Neuron (in vitro differentiated cells): ENCODE measurements around the gene EFL1.

Experiments
- H2AFZ ChIP-seq: one replicate; pipeline ENCODE4 v1.6.1; 2013; ENCODE audit warnings: low read depth, mild to moderate bottlenecking, inconsistent platforms, low read length, moderate library complexity
- H3K27me3 ChIP-seq: one replicate; pipeline ENCODE4 v1.6.1; 2013; ENCODE audit warnings: low read length; ENCODE audit not compliant: insufficient read depth
- H3K36me3 ChIP-seq: one replicate; pipeline ENCODE4 v1.6.1; 2013; ENCODE audit warnings: low read length; ENCODE audit not compliant: insufficient read depth
- H3K4me1 ChIP-seq: one replicate; pipeline ENCODE4 v1.6.1; 2013; ENCODE audit warnings: low read length; ENCODE audit not compliant: insufficient read depth
- H3K4me3 ChIP-seq: 2 replicates; pipeline ENCODE4 v1.5.1; 2013; ENCODE audit warnings: mild to moderate bottlenecking, low read length, moderate library complexity
- H3K9me3 ChIP-seq: one replicate; pipeline ENCODE4 v1.6.1; 2013; ENCODE audit warnings: low read length

Gene EFL1

DNA sequence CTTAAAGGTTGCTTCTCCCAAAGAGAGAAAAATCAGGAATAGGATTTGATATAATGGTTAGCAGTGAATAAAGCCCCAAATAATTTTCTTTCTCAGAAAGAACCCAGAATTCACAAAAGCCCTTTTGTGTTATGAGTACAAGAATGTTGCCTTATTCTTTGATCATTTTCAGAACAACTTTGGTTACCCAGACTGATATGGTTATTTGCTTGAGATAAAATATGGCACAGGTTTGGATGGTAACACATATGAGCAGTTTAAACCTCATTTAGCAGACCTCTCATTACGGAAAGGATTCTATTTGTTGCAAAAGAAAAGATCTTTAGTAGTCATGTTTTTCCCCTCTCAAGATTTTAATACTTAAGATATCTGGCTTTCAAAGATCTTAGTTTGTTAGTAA is 111.9 kb downstream of the EFL1 start:
- H3K36me3 ChIP-seq, result peaks cover 23% of the 10 kb centered on the region
- no peaks in the 10 kb centered on the region for H3K27me3 ChIP-seq
- no peak overlapping the region for H3K4me3 ChIP-seq
- no peaks in the 10 kb centered on the region for H3K4me1 ChIP-seq
- no peak overlapping the region for H2AFZ ChIP-seq
- H3K9me3 ChIP-seq, result no peaks in the 10 kb centered on the region

DNA sequence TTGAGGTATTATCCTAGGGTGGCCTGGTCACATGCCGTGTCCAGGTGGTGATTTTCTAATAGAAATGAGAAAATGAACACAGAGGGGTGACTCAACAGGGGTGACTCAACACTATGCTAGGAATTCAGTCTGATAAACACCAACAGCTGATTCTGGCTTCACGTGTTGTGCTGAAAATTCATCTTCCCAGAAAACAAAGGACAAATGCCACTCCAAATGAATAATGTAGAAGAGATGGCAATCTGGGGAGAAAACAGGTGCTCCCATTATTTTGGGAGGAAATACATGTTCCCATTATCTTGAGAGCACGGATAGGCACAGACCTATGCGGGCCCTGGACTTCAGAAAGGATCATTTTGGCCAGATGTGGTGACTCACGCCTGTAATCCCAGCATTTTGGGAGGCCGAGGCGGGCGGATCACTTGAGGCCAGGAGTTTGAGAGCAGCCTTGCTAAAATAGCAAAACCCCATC is 115.5 kb downstream of the EFL1 start:
- Histone ChIP-seq H2AFZ (no peak overlapping the region), H3K36me3 (peaks cover 19% of the 10 kb centered on the region), H3K9me3 (no peaks in the 10 kb centered on the region), H3K4me1 (no peaks in the 10 kb centered on the region), H3K27me3 (no peaks in the 10 kb centered on the region), H3K4me3 (no peak overlapping the region)

DNA sequence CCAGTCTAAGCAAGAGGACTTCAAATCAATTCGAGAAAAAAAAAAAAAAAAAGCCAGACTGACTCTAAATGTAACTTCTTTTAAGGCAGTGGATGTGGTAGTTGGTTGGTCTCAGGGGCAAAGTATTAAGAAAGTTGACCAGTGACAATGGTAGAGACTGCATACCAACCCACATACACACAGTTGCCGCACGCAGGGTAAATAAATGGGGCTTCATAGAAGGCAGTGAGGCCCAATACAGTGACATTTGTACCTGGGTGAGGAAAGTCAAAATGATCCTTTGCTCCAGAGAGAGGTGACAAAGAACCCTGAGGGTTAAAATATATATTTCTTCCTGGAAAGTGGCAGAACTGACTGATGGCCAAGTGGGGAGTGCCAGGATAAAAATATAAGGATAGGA is 116.0 kb downstream of the EFL1 start:
- H2AFZ ChIP-seq, result no peak overlapping the region
- H3K4me1 ChIP-seq, result no peaks in the 10 kb centered on the region
- H3K27me3 ChIP-seq, result no peaks in the 10 kb centered on the region
- H3K36me3 ChIP-seq, result peaks cover 15% of the 10 kb centered on the region
- no peak overlapping the region for H3K4me3 ChIP-seq
- no peaks in the 10 kb centered on the region for H3K9me3 ChIP-seq

DNA sequence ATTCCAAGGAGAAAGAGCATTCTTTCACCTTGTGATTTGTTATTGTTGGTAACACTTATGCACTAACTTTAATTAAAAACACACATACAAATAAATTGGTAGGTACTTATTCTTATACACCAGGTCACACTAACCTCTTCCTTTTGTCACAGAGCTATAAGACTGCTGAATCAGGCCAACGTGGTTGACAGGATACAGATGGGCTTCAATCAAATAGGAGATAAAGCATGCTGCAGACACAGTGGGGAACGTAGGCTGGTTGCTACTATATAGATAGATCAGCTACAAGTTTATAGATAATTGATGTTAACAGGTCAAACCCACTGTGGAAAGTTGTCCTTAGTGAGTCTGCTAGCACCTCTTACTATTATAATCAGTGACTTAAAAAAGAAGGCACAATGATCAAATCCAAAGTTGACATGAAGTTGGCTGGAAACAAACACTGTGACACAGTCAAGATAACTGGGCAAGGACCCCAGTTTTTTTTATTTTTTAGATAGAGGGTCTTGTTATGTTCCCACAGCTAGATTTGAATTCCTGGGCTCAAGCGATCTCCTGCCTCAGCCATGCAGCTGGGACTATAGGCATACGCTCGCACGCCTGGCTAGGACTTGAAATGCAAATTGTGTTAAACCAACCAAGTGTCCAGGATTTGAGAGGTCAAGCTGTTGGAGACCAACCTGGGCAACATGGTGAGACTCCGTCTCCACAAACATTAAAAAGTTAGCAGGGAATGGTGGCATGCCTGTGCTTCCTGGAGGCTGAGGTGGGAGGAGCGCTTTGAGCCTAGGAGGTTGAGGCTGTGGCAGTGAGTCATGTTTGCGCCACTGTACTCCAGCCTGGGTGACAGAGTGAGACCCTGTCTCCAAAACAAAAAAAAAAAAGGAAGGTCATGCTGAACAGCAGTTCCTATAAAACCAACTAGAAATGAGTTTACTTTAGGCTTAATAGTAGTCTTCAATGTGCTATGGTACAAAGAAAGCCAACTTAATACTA is 118.8 kb downstream of the EFL1 start:
- no peaks in the 10 kb centered on the region for H3K27me3 ChIP-seq
- no peak overlapping the region for H2AFZ ChIP-seq
- no peak overlapping the region for H3K4me3 ChIP-seq
- peaks cover 4% of the 10 kb centered on the region for H3K36me3 ChIP-seq
- no peaks in the 10 kb centered on the region for H3K4me1 ChIP-seq
- no peaks in the 10 kb centered on the region for H3K9me3 ChIP-seq

DNA sequence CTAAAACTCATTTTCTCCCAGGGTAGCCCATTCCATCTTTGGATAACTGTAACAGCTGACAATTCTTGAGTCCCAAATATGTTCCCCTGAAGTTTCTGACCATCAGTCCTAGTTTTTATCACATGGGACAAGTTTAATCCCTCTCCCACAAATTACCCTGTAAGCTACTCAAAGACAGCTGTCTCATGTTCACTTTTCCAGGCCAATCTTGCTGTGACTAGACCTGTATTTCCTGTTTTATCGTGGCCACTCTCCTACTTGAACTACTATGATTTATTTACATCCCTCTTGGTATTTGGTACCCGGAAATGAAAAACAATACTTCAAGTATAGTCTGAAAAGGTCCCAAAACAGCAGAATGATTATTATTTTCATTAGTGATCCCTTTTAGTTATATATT is 121.6 kb downstream of the EFL1 start:
- no peak overlapping the region for H2AFZ ChIP-seq
- H3K9me3 ChIP-seq, result no peaks in the 10 kb centered on the region
- peaks cover 19% of the 10 kb centered on the region for H3K36me3 ChIP-seq
- no peak overlapping the region for H3K4me3 ChIP-seq
- H3K4me1 ChIP-seq, result no peaks in the 10 kb centered on the region
- no peaks in the 10 kb centered on the region for H3K27me3 ChIP-seq

DNA sequence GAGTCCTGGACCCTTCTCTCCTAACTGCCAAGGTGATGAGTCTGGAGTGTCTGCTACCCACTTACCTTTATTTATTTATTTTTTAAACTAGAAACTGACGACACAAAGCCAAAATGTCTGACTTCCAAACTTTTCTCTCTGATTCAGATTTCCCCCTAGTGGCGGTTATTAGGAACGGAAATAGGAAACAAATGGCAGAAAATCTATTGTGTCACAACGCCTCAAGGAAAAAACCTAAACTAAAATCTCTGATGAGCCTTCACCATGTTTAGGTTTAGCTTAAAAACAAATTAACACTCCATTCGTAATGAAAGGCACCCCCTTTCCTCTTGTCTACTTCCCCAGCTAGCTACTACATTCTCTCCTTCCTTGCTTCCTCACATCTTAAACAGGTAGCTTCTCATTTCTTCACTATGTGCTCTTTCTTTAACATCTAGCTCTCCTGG is 122.7 kb downstream of the EFL1 start:
- Histone ChIP-seq H3K4me1 (no peaks in the 10 kb centered on the region), H3K36me3 (peaks cover 23% of the 10 kb centered on the region), H3K9me3 (no peaks in the 10 kb centered on the region), H3K4me3 (no peak overlapping the region), H2AFZ (peak overlapping the region; percentile 74), H3K27me3 (no peaks in the 10 kb centered on the region)

DNA sequence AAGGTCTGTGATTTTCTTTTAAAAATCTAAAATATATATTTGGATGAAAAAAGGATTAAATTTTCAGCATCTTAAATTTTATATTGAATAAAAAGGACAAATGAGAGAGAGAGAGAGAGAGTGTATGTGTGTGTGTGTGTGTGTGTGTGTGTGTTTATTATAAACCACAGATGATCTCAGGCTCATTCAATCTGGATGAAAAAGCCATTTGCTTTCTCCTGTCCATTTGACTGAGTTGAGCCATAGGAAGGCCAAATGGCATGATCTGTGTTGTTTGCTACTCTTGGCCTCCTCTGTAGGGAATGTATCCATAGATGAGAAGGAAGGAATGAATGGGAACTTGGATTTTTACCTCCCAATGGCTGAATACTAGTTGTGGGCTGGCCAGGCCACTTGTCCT is 124.2 kb downstream of the EFL1 start:
- H3K36me3 ChIP-seq, result peaks cover 34% of the 10 kb centered on the region
- no peak overlapping the region for H2AFZ ChIP-seq

DNA sequence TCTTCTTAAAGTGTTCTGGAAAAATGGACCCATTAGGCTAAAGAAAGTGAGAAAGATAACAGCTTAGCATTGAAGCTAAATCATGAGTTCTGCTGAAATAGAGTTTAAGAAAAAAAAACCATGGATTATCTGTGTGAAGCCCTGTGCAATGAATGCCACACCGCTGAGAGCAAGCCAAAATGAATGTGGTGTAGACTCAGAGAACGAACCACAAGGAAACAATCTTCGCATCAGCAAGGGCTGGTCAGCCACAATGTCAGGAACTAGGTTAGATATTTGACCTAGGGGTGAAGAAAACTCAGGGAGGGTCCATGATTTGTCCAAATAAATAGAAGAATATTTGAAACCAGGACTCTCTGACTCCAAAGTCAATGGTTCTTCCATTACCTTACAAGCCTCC is 125.3 kb downstream of the EFL1 start:
- Histone ChIP-seq H3K4me3 (no peak overlapping the region), H3K4me1 (no peaks in the 10 kb centered on the region), H3K36me3 (peaks cover 37% of the 10 kb centered on the region), H2AFZ (no peak overlapping the region), H3K27me3 (no peaks in the 10 kb centered on the region), H3K9me3 (no peaks in the 10 kb centered on the region)

More for the DNA sequence above, 124.2 kb downstream of the EFL1 start:
- H3K4me3 ChIP-seq, result no peak overlapping the region
- H3K27me3 ChIP-seq, result no peaks in the 10 kb centered on the region
- no peaks in the 10 kb centered on the region for H3K9me3 ChIP-seq
- H3K4me1 ChIP-seq, result no peaks in the 10 kb centered on the region

DNA sequence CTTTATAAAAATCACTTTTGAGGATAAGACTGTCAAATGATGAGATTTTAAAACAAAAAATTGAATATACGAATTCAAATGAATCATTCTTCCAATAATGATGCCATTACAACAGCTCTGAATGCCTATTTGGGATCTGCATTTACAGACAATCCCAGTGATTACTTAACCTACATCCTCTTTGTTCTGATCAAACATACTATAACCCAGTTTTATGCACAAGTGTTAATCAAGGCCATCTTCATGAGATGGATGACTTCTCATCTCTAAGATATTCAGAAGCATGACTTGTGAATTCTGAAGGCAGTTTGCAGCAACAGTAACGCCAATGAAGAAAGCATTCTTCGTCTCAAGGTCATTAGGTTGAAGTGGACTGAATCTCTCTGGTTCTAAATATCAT is 126.4 kb downstream of the EFL1 start:
- no peak overlapping the region for H3K4me3 ChIP-seq
- H3K27me3 ChIP-seq, result no peaks in the 10 kb centered on the region
- no peaks in the 10 kb centered on the region for H3K4me1 ChIP-seq
- no peaks in the 10 kb centered on the region for H3K9me3 ChIP-seq
- peaks cover 37% of the 10 kb centered on the region for H3K36me3 ChIP-seq
- no peak overlapping the region for H2AFZ ChIP-seq

DNA sequence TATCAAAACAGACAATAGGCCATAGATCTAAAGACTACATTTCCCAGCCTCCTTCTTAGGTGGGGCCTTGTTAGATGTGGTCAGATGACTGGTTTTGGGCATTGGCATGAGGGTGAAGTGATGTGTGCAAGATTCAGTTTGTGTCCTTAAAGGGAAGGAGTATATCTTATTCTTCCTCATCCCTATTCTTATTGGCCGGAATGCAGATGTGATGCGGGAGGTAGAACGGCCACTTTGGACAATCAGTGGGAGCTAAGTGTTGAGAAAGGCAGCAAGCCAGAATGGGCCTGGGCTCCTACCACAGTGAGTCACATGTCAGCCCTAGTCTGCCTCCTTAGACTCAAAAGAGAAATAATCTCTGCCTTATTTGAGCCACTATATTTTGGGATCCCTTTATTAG is 126.9 kb downstream of the EFL1 start:
- H3K36me3 ChIP-seq, result peaks cover 37% of the 10 kb centered on the region
- no peaks in the 10 kb centered on the region for H3K9me3 ChIP-seq
- no peaks in the 10 kb centered on the region for H3K4me1 ChIP-seq
- no peaks in the 10 kb centered on the region for H3K27me3 ChIP-seq
- H2AFZ ChIP-seq, result no peak overlapping the region
- H3K4me3 ChIP-seq, result no peak overlapping the region

DNA sequence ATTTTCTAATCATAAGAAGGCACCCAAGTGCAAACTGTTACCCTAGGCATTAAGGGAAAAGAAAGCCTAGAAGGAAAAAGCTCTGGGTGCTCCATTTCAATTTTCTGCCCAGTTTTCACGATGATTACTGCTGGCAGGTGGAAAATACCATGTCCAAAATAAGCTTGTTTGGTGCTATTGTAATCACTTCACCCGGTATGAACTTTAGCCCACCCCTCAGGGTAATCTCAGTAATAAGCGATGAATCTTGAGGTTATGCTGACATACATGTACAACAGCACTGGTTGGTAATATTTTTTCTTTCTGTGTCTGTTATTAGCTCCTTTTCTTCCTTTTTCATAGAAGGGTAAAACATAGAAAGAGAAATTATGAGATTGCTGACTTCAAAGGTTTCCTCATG is 128.1 kb downstream of the EFL1 start:
- no peak overlapping the region for H2AFZ ChIP-seq
- H3K4me1 ChIP-seq, result no peaks in the 10 kb centered on the region
- no peaks in the 10 kb centered on the region for H3K27me3 ChIP-seq
- no peaks in the 10 kb centered on the region for H3K9me3 ChIP-seq
- H3K4me3 ChIP-seq, result no peak overlapping the region
- H3K36me3 ChIP-seq, result peaks cover 47% of the 10 kb centered on the region

DNA sequence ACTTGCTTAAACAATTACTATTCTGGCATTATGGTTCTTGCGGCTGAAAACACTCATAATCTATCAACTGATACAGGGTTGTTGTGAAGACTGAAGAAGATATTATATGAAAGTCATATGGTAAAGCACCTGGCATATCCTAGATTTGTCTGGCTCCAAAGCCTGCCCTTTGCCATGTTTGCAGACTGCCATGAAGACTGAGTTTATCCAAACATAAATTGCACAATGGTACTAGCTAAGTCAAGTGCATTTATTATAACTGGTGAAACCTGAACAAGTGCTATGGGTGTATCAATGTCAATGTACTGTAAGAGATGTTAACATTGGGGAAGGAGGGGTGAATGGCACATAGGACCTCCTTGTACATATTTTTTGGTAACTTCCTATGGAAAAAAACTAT is 129.3 kb downstream of the EFL1 start:
- Histone ChIP-seq H3K36me3 (peaks cover 46% of the 10 kb centered on the region), H3K4me3 (no peak overlapping the region), H3K4me1 (no peaks in the 10 kb centered on the region), H2AFZ (no peak overlapping the region), H3K9me3 (no peaks in the 10 kb centered on the region), H3K27me3 (no peaks in the 10 kb centered on the region)

DNA sequence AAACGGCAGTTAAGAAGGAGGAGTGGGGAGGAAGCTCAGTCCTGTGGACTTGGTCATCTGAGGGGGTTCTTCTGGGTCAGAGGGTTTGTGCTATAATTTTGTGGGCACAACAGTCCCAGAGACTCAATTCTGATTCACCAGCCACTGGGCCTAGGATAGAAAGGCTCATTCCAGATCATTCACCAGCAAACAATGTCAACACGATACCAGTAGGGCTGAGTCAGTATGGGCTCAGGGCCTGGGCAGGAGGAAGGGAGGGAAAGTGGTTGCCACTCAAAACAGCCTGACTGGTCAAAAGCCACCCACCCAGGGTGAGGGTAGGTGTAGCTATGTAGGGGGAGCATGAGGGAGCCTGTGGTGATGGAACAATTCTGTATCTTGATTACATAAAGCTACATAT is 129.8 kb downstream of the EFL1 start:
- no peak overlapping the region for H3K4me3 ChIP-seq
- H3K9me3 ChIP-seq, result no peaks in the 10 kb centered on the region
- peaks cover 42% of the 10 kb centered on the region for H3K36me3 ChIP-seq
- H2AFZ ChIP-seq, result no peak overlapping the region
- no peaks in the 10 kb centered on the region for H3K4me1 ChIP-seq
- H3K27me3 ChIP-seq, result no peaks in the 10 kb centered on the region
